HL-60 (cell line): ENCODE measurements around the gene PLD6.

ENCODE experiments used
- DNase-seq, 2 experiments: peaks; one replicate each; pipeline ENCODE4 v3.0.0-alpha.2; 2010 to 2020; ENCODE audit warnings: low read depth in 1 of 2, low spot score in 1 of 2
- H3K27ac ChIP-seq: fragments of 250-450 bp; sonication (Bioruptor Pico); replicated peaks from 2 replicates; pipeline ENCODE4 v1.5.1; 2020; ENCODE audit warnings: mild to moderate bottlenecking, moderate library complexity
- H3K27me3 ChIP-seq: fragments of 250-450 bp; sonication (Bioruptor Pico); 2 replicates; pipeline ENCODE4 v1.5.1; 2021; ENCODE audit warnings: mild to moderate bottlenecking, moderate library complexity; ENCODE audit not compliant: insufficient read depth, poor library complexity, severe bottlenecking
- H3K4me3 ChIP-seq: replicated peaks from 2 replicates; pipeline ENCODE4 v1.5.1; 2011; ENCODE audit warnings: mild to moderate bottlenecking, control low read depth, low read length; ENCODE audit not compliant: insufficient read depth
- GABPA ChIP-seq: IDR thresholded peaks from 2 replicates; pipeline ENCODE4 v1.6.1; 2012; ENCODE audit warnings: low read depth
- POLR2AphosphoS5 ChIP-seq: IDR thresholded peaks from 2 replicates; pipeline ENCODE4 v1.6.1; 2012; ENCODE audit warnings: low read depth
- SPI1 ChIP-seq: IDR thresholded peaks from 2 replicates; pipeline ENCODE4 v1.6.1; 2012; ENCODE audit warnings: low read depth, mild to moderate bottlenecking, borderline replicate concordance
- TF ChIP-seq, protein P1 (sequence below): IDR thresholded peaks from one replicate; pipeline ENCODE4 v1.5.1; 2011; ENCODE audit warnings: low read length, control low read depth, inconsistent platforms; ENCODE audit not compliant: insufficient read depth
- TF ChIP-seq, protein P2 (sequence below): IDR thresholded peaks from 2 replicates; pipeline ENCODE4 v1.6.1; 2012; ENCODE audit warnings: low read depth; ENCODE audit not compliant: insufficient replicate concordance

Gene PLD6

DNA sequence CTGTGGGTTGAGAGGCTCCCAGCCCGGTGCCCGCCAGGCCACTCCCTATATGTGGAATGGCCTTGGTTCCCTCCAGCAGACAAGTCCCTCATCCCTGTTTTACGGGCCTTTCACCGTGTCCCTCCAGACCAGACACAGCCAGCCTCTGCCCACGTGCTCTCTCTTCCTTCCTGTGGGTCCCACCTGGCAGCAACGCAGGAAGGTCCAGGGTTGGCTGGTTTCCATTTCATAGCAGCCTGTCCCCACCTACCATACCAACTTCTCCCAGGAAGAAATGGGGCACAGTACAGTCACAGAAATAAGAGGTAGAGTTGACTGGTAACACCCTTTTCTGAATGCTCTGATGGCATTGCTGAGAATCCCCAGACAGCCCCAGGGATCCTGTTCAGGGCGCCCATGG, 34.9 kb downstream of the PLD6 start:
- H3K4me3 ChIP-seq, result no peak overlapping the region
- TF ChIP-seq, protein P1, sequence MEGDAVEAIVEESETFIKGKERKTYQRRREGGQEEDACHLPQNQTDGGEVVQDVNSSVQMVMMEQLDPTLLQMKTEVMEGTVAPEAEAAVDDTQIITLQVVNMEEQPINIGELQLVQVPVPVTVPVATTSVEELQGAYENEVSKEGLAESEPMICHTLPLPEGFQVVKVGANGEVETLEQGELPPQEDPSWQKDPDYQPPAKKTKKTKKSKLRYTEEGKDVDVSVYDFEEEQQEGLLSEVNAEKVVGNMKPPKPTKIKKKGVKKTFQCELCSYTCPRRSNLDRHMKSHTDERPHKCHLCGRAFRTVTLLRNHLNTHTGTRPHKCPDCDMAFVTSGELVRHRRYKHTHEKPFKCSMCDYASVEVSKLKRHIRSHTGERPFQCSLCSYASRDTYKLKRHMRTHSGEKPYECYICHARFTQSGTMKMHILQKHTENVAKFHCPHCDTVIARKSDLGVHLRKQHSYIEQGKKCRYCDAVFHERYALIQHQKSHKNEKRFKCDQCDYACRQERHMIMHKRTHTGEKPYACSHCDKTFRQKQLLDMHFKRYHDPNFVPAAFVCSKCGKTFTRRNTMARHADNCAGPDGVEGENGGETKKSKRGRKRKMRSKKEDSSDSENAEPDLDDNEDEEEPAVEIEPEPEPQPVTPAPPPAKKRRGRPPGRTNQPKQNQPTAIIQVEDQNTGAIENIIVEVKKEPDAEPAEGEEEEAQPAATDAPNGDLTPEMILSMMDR, result no peak
- TF ChIP-seq GABPA (no peak), POLR2AphosphoS5 (no peak), SPI1 (no peak)
- TF ChIP-seq, protein P2, sequence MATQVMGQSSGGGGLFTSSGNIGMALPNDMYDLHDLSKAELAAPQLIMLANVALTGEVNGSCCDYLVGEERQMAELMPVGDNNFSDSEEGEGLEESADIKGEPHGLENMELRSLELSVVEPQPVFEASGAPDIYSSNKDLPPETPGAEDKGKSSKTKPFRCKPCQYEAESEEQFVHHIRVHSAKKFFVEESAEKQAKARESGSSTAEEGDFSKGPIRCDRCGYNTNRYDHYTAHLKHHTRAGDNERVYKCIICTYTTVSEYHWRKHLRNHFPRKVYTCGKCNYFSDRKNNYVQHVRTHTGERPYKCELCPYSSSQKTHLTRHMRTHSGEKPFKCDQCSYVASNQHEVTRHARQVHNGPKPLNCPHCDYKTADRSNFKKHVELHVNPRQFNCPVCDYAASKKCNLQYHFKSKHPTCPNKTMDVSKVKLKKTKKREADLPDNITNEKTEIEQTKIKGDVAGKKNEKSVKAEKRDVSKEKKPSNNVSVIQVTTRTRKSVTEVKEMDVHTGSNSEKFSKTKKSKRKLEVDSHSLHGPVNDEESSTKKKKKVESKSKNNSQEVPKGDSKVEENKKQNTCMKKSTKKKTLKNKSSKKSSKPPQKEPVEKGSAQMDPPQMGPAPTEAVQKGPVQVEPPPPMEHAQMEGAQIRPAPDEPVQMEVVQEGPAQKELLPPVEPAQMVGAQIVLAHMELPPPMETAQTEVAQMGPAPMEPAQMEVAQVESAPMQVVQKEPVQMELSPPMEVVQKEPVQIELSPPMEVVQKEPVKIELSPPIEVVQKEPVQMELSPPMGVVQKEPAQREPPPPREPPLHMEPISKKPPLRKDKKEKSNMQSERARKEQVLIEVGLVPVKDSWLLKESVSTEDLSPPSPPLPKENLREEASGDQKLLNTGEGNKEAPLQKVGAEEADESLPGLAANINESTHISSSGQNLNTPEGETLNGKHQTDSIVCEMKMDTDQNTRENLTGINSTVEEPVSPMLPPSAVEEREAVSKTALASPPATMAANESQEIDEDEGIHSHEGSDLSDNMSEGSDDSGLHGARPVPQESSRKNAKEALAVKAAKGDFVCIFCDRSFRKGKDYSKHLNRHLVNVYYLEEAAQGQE, result no peak
- no peaks in the 10 kb centered on the region for H3K27me3 ChIP-seq
- no peak overlapping the region for H3K27ac ChIP-seq
- no peak for DNase-seq

DNA sequence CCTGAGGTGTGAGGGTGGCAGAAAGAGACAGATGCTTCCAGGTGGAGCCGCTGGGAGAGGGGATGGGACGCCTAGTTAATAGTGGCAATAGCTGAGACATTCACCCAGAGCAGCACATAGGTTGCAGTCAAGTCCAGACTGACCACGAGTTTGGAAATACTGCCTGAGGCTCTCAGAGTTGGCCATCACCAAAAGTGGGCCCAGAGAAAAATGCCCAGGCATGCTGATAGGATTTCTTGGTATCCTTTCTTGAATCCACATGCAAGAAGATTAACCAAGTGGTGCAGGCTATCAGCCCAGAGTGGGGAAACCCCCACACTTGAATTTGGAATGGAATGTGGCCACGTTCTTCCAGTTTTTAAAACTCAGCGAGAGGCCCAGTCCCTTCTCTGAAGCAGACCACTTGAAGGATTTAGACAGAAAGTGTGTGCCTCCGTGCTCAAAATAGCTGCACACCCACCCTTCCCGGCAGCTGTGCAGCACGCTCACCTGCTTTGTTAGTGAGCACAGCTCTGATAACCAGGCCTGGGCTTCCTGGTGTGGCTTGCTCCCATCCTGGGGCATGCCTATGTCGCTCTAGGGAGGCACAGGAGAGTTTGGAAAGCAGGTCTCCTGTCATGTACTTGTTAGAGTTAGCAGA, 35.7 kb downstream of the PLD6 start:
- TF ChIP-seq GABPA (no peak), POLR2AphosphoS5 (no peak), SPI1 (no peak)
- TF ChIP-seq, protein P2, result no peak
- TF ChIP-seq, protein P1, result no peak
- Histone ChIP-seq H3K4me3 (no peak overlapping the region), H3K27me3 (no peaks in the 10 kb centered on the region), H3K27ac (no peak overlapping the region)
- DNase-seq, result no peak

DNA sequence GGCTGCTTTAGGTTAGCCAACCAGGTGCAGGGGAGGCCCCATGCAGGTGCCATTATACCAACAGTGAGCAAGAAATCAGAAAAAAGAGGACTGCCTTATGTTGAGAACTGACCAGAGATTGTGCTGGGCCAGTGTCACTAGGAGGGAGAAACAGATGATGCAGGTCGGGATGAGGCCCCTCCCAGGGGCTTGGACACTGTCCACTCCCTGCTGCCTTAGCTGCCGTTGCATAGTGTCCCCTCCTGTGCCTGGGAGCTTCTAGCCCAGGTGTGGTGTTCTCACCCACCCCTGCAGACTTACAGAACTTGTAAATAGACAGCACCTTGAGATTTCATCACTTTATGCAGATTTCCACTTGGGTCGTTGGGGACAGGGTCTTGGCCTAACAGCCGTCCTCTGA, 36.7 kb downstream of the PLD6 start:
- no peaks in the 10 kb centered on the region for H3K27me3 ChIP-seq
- no peak for DNase-seq
- TF ChIP-seq, protein P1, result no peak
- no peak for TF ChIP-seq POLR2AphosphoS5
- TF ChIP-seq, protein P2, result no peak
- TF ChIP-seq GABPA, result no peak
- TF ChIP-seq SPI1, result no peak
- no peak overlapping the region for H3K4me3 ChIP-seq
- H3K27ac ChIP-seq, result no peak overlapping the region
